ENCODE data around the gene MMP24. TPM values are rescaled to one million over a fixed set of nuclear protein-coding genes. Genes with fewer than 3 reads are reported as not detected.
"Not testable (repeated sequence)": the region's sequence is repeated elsewhere in the genome, so short reads cannot be mapped to it uniquely, and the experiment has no call there.

The MMP24 gene
- polyA plus RNA-seq, 5 donors, result 1.0 to 2.3 (median 1.6) TPM

GRCh38 chr20:35253010-35253409, 26.5 kb downstream of the MMP24 start:
- DNase-seq, result no peak

GRCh38 chr20:35254448-35254999, 28.0 kb downstream of the MMP24 start:
- no peak for DNase-seq

- DNase-seq, result no peak
Measured at GRCh38 chr20:35257175-35257909, 30.9 kb downstream of the MMP24 start.

- no peak for DNase-seq
Measured at GRCh38 chr20:35260426-35260825, 33.9 kb downstream of the MMP24 start.

GRCh38 chr20:35262321-35262720, 35.8 kb downstream of the MMP24 start:
- DNase-seq, result not testable (repeated sequence)

GRCh38 chr20:35262731-35263531, 36.4 kb downstream of the MMP24 start:
- DNase-seq, result peak; percentile 47 to 54

GRCh38 chr20:35263532-35264341, 37.2 kb downstream of the MMP24 start:
- no peak for DNase-seq

- no peak for DNase-seq
Measured at GRCh38 chr20:35264755-35265154, 38.3 kb downstream of the MMP24 start.

GRCh38 chr20:35267092-35267491, 40.6 kb downstream of the MMP24 start:
- no peak for DNase-seq

- DNase-seq, result peak in 1 of 2 donors; percentile 47
Measured at GRCh38 chr20:35269055-35269781, 42.7 kb downstream of the MMP24 start.

- DNase-seq, result no peak
Measured at GRCh38 chr20:35270021-35270902, 43.8 kb downstream of the MMP24 start.

- DNase-seq, result no peak
Measured at GRCh38 chr20:35271073-35271882, 44.8 kb downstream of the MMP24 start.

- no peak for DNase-seq
Measured at GRCh38 chr20:35271904-35272303, 45.4 kb downstream of the MMP24 start.

GRCh38 chr20:35273449-35274171, 47.1 kb downstream of the MMP24 start:
- no peak for DNase-seq

GRCh38 chr20:35274172-35275092, 47.9 kb downstream of the MMP24 start:
- no peak for DNase-seq

GRCh38 chr20:35275741-35276251, 49.3 kb downstream of the MMP24 start:
- DNase-seq, result no peak

- DNase-seq, result no peak
Measured at GRCh38 chr20:35276408-35276807, 49.9 kb downstream of the MMP24 start.
